ENCODE data around the gene VPS52.
"Not testable (repeated sequence)": the region's sequence is repeated elsewhere in the genome, so short reads cannot be mapped to it uniquely, and the experiment has no call there.

Gene VPS52

DNA sequence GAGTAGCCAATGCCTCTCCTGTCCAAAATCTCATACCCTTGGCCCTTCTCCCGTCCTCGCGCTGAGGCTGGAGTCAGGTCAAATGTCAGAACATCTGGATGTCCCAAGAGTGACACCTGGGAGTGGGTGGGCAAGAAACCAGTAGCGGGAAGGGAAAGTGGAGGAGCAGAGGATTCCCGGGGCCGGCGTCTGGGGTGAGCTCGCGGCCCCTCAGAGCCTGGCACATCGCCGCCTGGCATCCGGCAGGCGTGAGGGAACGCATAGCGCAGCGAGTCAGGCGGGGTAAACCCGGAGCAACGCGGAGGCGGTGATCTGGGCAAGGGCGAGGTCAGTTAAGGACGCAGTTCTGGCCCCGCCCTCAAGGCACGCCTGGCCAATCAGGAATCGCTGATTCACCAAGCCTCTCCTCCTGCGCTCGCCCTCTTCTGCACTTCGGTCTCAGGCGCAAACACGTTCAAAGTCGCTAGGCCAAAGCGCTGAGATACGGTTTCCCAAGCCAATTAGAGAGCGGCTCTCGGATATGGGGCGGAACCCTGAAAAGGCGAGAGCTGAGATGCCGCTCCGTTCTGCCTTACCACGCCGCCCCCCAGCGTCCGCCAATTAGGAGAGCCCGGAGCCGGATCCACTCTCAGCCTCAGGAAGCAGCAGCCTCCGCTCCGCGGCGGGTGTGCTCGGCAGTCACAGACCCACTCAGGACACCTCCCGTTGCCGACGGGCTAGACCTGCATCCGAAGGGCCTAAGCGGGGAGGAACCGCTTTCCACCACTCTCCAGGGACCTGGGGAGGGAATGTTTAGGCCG is 22.5 kb downstream of the VPS52 start:
- DNase-seq = peak; percentile 99

DNA sequence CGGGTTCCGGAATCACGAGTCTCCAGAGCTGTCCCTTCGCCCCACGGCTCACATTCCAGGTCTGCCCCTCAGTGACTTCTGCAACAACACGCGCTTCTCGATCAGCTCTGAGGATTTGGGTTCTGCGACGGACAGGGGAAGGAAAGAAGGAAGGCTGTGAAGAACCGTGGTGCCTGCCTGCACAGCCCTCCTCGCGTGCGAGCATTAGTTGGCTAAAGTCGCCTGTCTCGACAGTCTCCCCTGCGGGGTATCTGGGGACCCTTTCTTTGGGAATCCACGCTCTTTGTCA is 23.1 kb downstream of the VPS52 start:
- no peak for DNase-seq

DNA sequence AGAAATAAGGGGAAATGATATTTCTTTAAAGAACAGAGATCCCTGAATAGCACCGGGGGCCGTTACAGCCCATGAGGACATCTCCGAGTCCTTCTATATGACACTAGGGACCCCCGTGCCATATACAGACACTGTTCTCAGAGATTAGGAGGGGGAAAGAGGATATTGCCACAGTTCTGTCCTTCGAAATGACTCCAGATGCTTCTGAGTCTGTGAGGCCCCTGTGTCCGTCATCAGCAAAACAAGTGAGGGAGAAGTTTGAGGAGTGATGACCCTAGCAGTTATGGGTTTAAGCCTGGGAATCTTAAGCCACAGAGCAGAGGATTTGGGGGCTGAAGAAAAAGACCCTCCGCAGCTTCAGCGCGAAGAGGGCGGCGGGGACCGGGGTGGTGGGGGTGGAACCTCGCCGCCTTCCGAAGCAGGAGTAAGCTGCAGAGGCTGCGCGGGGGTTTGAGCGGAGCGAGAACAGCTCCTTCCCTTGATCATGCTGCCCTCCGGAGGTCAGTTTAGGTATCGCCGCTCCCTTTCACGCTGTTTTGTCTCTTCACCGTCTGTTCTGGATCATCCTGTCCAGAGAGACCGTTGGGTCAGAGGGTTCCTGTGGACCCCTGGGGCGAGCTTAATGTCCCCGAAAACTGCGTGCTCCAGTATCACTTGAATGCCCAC is 23.6 kb downstream of the VPS52 start:
- peak; percentile 88 for DNase-seq

DNA sequence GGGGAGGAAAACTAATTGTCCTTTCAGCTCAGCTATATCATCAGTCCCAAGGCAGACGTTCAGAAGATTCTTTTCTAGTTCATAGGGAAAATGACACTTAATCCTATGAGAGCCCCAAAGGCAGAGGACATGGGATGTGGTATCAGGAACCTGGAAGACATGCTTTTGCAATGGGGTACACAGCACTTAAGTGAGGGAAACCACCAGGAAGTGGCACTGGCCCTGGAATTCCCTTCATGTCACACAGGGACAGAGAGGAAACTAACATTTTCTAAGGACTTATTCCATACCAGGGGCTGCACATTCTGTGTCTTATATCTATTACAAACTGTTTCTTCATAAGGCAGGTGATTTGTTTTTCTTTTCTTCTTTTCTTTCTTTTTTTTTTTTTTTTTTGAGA is 28.2 kb downstream of the VPS52 start:
- DNase-seq = no peak

DNA sequence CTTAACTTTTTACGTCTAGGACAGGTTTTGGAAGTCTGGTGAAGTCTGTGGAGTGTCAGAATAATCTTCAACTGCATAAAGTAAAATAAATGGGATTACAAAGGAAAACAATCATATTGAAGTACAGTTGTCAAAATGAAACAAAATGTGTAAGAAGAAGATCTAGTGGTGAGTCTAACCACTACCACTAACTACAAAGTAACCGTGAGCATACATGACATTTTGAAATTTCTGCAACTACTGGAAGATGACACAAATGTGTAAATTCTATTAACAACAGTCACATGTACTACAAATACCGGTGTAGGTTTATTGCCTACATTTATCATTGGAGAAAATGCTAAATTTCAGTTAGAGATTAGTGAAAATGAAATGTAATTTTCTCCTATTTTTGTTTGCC is 29.7 kb downstream of the VPS52 start:
- no peak for DNase-seq

DNA sequence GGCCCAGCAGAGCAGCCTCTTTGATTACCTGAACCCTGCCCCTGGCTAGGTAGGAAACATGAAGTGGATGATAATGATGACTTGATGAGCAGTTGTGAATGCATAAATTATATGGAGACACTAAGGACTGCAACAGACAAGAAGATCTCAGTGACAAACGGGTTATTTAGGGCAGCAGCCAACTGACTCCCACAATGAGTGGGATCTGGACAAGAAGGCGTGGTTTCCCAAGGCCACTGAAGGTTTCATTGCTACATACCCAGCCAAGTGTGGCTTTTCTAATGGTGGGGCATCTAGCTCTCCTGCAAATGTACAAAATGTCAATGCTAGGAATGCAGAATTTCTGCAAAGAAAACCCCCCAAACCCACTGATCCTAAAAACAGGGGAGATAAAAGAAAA is 33.9 kb downstream of the VPS52 start:
- DNase-seq = no peak

DNA sequence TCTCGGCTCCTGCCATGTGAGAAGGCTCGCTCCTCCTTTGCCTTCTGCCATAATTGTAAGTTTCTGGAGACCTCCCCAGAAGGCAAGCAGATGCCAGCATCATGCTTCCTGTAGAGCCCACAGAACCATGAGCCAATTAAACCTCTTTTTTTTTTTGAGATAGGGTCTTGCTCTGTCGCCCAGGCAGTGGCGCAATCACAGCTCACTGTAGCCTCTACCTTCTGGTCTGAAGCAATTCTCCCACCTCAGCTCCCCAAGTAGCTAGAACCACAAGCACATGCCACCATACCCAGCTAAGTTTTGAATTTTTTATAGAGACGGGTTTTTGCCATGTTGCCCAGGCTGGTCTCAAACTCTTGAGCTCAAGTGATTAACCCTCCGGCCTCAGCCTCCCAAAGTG is 34.8 kb downstream of the VPS52 start:
- no peak for DNase-seq

DNA sequence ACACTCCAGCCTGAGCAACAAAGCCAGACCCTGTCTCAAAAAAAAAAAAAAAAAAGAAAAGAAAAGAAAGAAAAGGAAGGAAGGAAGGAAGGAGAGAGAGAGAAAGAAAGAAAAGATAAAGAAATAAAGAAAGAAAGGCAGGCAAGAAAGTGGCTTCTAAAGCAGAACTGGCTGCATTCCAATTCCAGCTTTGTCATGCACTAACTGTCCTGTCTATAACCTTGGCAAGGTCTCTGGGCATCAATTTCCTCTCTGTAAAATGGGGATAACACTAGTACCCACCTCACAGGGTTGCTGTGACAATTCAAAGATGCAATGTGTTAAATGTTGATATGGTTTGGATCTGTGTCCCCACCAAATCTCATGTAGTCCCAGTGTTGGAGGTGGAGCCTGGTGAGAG is 35.3 kb downstream of the VPS52 start:
- no peak for DNase-seq

DNA sequence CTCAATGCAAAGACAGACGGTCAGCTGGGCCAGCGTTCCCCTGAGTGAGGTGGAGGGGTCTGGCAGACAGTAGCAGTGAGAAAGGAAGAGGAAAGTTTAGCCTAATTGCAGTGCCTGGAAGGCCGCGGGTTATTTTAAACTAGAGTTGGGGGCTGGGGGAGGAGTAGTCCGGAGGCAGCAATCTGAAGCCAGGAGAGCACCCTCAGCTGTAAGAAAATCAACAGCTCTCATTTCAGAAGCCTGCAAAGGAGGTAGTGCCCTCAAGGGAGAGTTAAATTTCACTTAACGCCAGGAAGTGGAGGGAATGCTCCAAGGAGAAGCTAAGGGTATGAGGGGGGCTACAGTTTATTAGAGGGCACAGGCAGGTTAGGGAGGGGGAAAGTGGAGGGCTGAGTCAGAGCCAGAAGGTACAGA is 36.4 kb downstream of the VPS52 start:
- DNase-seq = no peak

DNA sequence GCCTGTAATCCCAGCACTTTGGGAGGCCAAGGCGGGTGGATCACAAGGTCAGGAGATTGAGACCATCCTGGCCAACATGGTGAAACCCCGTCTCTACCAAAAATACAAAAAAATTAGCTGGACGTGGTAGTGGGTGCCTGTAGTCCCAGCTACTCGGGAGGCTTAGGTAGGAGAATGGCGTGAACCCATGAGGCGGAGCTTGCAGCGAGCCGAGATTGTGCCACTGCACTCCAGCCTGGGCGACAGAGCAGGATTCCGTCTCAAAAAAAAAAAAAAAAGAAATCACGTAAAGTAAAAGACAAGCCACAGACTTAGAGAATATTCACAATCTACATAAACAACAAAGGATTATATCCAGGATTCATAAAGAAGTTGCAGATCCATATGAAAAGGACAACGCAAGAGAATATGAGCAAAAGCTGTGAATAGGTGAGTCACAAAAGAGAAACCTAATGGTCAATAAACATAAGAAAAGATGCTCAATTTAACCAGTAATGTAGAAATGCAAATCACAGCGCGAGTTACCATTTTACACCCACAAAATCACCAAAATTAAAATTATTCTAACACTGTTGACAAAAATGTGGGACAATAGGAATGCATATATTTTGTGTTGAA is 45.1 kb downstream of the VPS52 start:
- DNase-seq = not testable (repeated sequence)

DNA sequence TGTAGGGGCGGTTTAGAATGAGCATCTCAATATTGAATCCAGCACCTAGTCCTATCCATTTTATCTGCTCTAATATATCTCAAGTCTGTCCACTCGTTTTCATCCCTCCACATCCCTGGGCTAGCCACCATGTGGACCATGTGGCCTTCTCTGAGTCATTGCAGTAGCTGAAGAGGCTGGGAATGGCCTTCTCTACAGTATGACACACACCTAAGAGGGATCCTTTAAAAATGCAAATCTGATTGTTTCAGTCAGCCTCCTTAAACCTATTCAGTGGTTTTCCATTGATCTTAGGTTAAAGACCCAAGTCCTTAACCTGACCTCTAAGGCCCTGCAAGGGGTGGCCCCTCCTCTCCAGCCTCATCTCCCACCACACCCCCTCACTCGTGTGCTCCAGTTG is 54.0 kb downstream of the VPS52 start:
- DNase-seq = no peak

DNA sequence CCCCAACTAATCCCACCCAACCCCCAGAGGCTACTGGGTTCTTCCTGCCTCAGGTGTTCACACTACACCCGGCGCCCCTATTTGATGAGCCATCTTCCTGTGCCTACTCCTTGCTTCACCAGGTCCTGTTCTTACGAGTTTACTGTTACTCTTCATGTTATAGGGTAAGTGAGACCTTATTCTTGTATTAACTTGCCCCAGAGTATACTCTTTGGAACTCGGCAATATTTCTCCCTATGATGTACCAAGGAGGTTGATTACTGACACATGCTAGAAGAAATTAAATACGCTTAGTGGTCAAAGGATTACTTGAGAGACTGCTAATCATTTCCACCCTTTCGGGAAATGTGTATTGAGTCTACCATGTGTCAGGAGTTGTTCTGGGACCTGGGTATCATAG is 54.4 kb downstream of the VPS52 start:
- no peak for DNase-seq

DNA sequence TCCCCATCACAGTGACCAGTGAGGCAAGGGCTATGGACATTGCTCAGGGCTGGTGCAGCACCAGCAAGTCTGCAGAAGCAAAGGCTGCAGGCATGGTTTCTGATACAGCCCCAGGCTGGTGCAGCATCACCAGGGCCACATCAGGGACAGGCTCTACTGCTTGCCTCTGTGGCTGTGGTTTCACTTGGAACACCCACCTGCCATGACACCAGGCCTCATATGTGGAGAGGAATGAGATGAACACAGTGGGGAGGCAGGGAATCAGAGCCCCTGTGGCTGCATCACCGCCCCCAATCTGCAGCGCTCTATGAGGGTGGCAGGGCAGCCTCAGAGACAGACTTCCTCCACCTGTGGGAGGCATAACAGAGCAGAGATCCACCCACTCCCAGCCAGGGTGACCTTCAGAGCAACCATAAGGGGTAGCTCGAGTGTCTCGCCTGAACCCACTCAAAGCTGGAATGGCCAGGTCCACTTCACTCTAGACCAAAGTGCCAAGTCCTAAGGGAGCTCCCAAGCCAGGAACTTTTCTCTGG is 55.5 kb downstream of the VPS52 start:
- DNase-seq = no peak

DNA sequence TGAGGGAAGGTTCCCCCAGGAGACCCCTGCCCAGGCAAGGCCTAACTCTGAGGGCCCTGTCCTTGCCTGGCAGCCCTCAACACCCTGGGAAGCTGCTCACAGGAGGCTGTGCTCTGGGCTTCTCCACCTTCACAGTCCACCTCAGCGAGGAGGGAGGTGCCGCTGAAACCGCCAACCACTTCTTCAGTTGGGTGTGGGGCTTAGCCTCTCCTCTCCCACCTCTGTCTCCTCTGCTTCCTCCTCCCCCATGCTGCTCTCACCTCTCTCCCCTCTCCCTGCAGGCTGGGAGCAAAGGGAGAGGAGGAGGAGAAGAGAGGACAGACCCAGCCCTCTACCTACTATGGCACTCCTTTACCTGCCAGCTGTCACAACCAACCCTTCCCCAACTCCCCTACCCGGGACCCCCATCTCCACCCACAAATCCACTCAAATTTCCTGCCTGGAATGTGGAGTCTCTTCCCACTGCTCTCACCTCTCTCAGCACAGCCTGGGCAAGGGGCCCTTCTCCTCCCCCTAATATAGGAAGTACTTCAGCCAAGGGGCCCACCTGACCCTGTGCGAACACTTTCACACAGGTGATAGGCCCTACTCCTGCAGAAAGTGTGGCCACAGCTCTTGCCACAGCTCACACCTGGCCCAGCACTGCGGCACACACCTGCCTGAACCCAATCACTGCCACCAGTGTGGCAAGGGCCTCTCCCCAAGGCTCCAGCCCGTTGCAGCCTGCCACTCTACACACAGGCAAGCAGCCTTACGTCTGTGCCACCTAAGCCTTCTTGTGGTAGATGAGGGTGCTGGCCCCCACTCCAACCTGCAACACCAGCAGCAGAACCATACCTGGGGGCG is 56.2 kb downstream of the VPS52 start:
- no peak for DNase-seq

DNA sequence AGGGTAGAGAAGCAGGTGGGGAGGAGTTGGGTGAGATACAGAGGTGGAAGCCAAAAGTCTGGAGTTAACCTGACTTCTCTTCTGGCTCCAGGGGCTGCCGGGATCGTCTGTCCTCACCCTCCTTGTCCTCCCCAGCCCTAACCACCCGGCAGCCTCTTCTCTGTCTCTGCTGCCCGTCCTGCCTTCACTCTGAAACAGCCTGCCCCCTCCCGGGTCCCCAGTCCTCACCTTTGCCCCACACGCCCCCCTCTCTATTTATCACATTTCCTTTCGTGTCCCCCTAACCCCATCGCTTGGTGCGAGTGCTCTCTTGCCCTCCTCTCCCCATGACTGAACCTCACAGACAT is 57.7 kb downstream of the VPS52 start:
- no peak for DNase-seq

DNA sequence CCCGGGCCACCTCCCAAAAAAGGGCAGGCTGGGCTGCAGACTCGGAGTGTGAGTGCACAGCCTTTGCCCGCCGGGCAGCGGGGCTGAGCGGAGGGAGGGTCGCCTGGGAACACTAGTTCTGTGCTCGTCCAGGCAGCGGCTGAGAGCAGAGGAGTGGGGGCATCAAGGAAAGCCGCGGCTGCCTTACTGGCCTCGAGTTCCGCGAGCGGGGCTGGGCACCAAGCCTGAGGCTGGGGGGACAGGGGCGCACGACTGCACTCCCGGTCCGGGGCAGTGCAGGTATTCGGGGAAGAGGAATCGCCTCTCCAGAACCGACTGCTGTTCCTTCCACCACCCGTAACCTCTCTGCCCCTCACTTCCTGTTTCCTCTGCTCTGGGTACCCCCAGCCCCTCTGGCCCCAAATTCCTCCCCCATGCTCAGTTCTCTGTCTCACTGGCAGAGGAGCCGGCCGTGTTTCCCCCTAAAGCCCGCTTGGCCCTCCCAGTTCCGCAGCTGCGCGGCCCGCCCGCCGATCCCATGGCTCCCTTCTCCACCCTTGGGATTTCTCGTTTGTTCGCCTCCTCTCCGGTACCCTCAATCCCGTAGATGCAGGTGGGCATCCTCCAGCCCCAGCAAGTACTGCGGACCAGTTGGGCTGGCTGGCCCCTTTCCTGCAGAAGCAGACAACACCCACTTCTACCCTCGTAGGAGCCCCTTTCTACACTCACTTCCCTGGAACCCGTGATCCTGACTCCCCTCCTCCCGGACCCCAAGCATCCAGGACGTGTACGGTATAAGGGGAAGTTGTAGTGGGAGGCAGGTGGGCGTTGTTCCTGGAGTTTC is 58.3 kb downstream of the VPS52 start:
- DNase-seq = no peak

DNA sequence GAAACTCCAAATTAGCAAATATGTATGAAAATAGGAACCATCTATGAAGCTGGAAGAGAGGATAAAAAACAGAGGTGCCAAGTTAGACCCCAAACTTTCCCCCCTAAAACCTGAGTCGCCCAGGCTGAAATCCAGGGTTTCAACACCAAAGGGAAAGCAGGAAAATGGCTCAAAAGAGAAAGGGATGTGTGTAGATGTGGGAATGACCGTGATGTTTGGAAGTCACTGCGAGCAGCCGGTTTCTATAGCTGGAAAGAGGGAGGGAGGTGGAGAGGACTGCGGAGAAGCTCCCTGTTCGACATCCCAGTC is 58.9 kb downstream of the VPS52 start:
- DNase-seq = no peak

DNA sequence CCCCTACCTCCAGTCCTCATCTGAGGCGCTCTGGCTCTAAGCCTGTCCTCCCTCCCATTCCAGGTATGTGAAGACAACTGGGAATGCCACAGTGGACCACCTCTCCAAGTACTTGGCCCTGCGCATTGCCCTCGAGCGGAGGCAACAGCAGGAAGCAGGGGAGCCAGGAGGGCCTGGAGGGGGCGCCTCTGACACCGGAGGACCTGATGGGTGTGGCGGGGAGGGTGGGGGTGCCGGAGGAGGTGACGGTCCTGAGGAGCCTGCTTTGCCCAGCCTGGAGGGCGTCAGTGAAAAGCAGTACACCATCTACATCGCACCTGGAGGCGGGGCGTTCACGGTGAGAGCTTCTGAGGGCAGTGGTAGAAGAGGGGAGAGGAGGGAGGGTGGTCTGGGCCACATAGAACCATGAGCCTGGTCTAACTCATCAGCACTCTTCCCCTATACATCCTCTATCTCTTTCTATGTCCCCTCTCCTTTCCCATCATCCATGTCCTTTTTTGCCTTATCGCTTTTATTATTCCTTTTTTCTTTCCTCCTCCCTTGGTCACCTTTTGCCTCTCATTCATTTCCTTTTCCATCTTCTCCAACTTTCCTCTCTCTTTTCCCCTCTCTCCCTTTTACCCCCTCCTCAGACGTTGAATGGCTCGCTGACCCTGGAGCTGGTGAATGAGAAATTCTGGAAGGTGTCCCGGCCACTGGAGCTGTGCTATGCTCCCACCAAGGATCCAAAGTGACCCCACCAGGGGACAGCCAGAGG is 59.8 kb downstream of the VPS52 start:
- DNase-seq = no peak

DNA sequence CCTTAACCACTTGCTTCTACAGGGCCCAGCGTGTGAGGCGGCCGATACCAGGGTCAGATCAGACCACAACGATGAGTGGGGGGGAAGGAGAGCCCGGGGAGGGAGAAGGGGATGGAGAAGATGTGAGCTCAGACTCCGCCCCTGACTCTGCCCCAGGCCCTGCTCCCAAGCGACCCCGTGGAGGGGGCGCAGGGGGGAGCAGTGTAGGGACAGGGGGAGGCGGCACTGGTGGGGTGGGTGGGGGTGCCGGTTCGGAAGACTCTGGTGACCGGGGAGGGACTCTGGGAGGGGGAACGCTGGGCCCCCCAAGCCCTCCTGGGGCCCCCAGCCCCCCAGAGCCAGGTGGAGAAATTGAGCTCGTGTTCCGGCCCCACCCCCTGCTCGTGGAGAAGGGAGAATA is 60.5 kb downstream of the VPS52 start:
- DNase-seq = no peak

DNA sequence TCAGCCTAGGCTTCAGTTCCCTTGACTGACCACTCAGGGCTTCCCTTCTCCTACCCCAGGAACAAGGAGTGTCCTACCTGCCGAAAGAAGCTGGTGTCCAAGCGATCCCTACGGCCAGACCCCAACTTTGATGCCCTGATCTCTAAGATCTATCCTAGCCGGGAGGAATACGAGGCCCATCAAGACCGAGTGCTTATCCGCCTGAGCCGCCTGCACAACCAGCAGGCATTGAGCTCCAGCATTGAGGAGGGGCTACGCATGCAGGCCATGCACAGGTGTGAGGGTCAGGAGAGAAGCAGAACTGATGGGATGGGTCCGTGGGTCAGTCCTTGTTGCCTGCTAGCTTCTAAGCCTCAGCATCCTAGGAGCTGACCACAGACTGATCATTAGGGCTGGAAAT is 61.8 kb downstream of the VPS52 start:
- no peak for DNase-seq

DNA sequence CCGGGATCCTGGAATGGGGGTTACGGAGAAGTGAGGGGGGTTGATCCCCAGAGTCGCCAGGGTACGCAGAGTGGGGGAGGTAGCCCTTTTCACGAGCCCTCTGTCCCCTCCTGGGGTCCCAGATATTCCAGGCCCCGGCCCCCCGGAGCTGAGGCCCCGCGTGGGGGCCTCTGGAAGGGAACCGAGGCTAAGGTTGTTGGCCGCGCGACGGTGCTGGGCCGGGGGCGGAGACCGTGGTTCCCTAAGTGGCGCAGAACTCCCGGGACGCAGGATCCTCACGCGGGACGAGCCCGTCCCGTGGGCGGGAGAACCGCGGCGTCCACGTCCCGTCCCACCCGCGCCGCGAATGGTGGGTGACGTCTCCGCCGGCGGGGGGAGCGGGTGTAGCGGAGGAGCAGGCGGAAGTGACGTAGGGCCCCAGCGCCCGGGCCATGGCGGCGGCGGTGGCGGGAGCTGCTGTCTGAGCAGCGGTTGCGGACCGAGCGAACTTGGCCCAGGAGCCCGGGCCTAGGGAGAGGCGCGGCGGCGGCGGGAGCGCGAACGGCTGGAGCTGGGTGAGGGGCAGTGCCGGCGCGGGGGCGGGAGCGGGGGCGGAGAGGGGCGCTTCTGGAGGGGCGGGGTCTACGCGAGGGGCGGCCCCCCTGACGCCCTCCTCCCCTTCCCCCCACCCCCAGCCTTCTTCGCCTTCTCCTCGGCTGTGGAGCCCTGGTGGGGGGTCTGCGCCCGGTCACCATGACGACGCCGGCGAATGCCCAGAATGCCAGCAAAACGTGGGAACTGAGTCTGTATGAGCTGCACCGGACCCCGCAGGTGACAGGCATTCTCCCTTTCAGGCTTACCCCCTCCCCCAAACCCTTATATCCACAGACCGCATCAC is 63.3 kb downstream of the VPS52 start, which contains the start of gene RING1:
Gene RING1 (plus strand): TSS at position 410 of the 877 bp plus-strand sequence. CDS start 323 bp downstream, at position 733.
- peak; percentile 86 for DNase-seq
